ENCODE results near the gene NCAM1. TPM values are rescaled to one million over a fixed set of nuclear protein-coding genes. Genes with fewer than 3 reads are reported as not detected.

NCAM1 gene
- total and polyA plus RNA-seq, 2 of the 13 experiments (the other 11 are each of a cell fraction or from before 2014, with no cell fraction given): 0.05 TPM; not detected in 1

DNA sequence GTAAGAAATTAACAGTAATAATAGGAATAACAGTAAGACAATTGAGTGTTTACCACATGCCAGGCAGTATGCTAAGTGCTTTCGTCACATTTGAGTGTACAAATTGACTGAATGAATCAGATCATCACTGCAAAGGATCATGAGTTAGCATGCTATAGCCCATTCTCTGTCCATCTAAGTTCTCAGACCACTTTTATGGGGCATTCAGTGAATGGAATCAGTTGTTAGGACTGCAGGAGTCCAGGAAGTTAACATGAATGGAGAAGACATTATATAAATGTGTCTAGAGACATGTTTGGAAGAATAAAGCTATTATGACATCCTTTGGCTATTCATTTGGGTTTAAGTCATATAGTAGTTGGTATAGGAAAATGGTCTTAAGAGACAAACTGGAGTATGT lies 59.9 kb downstream of the NCAM1 start:
- no TSS peak for BruUV-seq (replicated peaks)
- FAIRE-seq: no peak

GRCh38 chr11:113022262-113022661 lies 61.0 kb downstream of the NCAM1 start:
- FAIRE-seq: no peak

More for the DNA sequence above, 59.9 kb downstream of the NCAM1 start:
- no peak for TF ChIP-seq ZNF552 (CRISPR knock-in tag; IDR thresholded peaks at IDR 0.05; ENCODE audit: borderline replicate concordance)
- TF ChIP-seq, protein P1, sequence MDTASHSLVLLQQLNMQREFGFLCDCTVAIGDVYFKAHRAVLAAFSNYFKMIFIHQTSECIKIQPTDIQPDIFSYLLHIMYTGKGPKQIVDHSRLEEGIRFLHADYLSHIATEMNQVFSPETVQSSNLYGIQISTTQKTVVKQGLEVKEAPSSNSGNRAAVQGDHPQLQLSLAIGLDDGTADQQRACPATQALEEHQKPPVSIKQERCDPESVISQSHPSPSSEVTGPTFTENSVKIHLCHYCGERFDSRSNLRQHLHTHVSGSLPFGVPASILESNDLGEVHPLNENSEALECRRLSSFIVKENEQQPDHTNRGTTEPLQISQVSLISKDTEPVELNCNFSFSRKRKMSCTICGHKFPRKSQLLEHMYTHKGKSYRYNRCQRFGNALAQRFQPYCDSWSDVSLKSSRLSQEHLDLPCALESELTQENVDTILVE (CRISPR knock-in tag; IDR thresholded peaks at IDR 0.05): no peak
- TF ChIP-seq TSC22D2 (CRISPR knock-in tag; IDR thresholded peaks at IDR 0.05; ENCODE audit: borderline replicate concordance): no peak
- 18% methylated on average over 1 of the region's 1 CpG for WGBS (ENCODE audit: low lambda C conversion rate)
- Histone ChIP-seq H3K9ac (ENCODE audit: insufficient read depth, low read depth, low read length) (no peak overlapping the region), H3K4me1 (ENCODE audit: insufficient read depth, low read length) (no peaks in the 10 kb centered on the region), H3K27me3 (ENCODE audit: control insufficient read depth in 1 of 2, insufficient read depth in 2 of 2, low read length in 2 of 2) (0 out of 5 replicates have a peak, but pooled peaks cover 0 to 3% of the 10 kb centered on the region in 2 experiments), H2AFZ (ENCODE audit: low read length) (no peak overlapping the region), H3K27ac (ENCODE audit: extremely low read length, insufficient read depth, low read length) (no peak overlapping the region), H3K79me2 (ENCODE audit: insufficient read depth, low read length) (no peaks in the 10 kb centered on the region), H4K20me1 (ENCODE audit: insufficient read depth, low read length) (no peaks in the 10 kb centered on the region; the same call in 1 of the 2 replicates), H3K36me3 (replicated peaks in 1 of 2; ENCODE audit: control insufficient read depth in 1 of 2, insufficient read depth in 2 of 2, low read length in 2 of 2) (no peaks in the 10 kb centered on the region), H3K9me3 (ENCODE audit: low read length) (no peaks in the 10 kb centered on the region), H3K4me2 (ENCODE audit: low read depth, low read length) (no peak overlapping the region), H3K4me3 (replicated peaks in 1 of 3; ENCODE audit: insufficient read depth in 1 of 3, low read depth in 2 of 3, low read length in 3 of 3) (no peak overlapping the region)
- in situ Hi-C loops (cut with HindIII; ENCODE audit: extremely low pct_ligation_motif_present, low pct_unique_long_range_greater_than_20kb): no loop called here
- ChIA-PET POLR2A (no interaction called here), CTCF (ENCODE audit: low intra/inter-chr PET ratio, low total read pairs) (no interaction called here)
- ATAC-seq (no peak), DNase-seq (ENCODE audit: low spot score) (no peak)
- intact Hi-C loops (cut with micrococcal nuclease; ENCODE audit: unreplicated experiment): no loop called here

More at GRCh38 chr11:113022262-113022661, 61.0 kb downstream of the NCAM1 start:
- Histone ChIP-seq H3K4me1 (ENCODE audit: insufficient read depth, low read length) (no peaks in the 10 kb centered on the region), H3K4me3 (replicated peaks in 1 of 3; ENCODE audit: insufficient read depth in 1 of 3, low read depth in 2 of 3, low read length in 3 of 3) (no peak overlapping the region), H3K27ac (ENCODE audit: extremely low read length, insufficient read depth, low read length) (no peak overlapping the region), H4K20me1 (ENCODE audit: insufficient read depth, low read length) (no peaks in the 10 kb centered on the region; the same call in 1 of the 2 replicates), H3K4me2 (ENCODE audit: low read depth, low read length) (no peak overlapping the region), H3K9me3 (ENCODE audit: low read length) (no peaks in the 10 kb centered on the region), H3K27me3 (ENCODE audit: control insufficient read depth in 1 of 2, insufficient read depth in 2 of 2, low read length in 2 of 2) (0 out of 5 replicates have a peak, but pooled peaks cover 0 to 3% of the 10 kb centered on the region in 2 experiments), H3K79me2 (ENCODE audit: insufficient read depth, low read length) (no peaks in the 10 kb centered on the region), H3K36me3 (replicated peaks in 1 of 2; ENCODE audit: control insufficient read depth in 1 of 2, insufficient read depth in 2 of 2, low read length in 2 of 2) (no peaks in the 10 kb centered on the region), H2AFZ (ENCODE audit: low read length) (no peak overlapping the region), H3K9ac (ENCODE audit: insufficient read depth, low read depth, low read length) (no peak overlapping the region)
- in situ Hi-C loops (cut with HindIII; ENCODE audit: extremely low pct_ligation_motif_present, low pct_unique_long_range_greater_than_20kb) (no loop called here), intact Hi-C loops (cut with micrococcal nuclease; ENCODE audit: unreplicated experiment) (no loop called here)
- ChIA-PET CTCF (ENCODE audit: low intra/inter-chr PET ratio, low total read pairs) (no interaction called here), POLR2A (no interaction called here)
- ATAC-seq (no peak), DNase-seq (ENCODE audit: low spot score) (no peak)
- BruUV-seq (replicated peaks): no TSS peak
- 59% methylated on average over 2 of the region's 2 CpGs for WGBS (ENCODE audit: low lambda C conversion rate)
- peak; percentile 80 for TF ChIP-seq CEBPB (IDR thresholded peaks at IDR 0.05; ENCODE audit: borderline replicate concordance, low read depth, low read length)
- TF ChIP-seq, protein P2, sequence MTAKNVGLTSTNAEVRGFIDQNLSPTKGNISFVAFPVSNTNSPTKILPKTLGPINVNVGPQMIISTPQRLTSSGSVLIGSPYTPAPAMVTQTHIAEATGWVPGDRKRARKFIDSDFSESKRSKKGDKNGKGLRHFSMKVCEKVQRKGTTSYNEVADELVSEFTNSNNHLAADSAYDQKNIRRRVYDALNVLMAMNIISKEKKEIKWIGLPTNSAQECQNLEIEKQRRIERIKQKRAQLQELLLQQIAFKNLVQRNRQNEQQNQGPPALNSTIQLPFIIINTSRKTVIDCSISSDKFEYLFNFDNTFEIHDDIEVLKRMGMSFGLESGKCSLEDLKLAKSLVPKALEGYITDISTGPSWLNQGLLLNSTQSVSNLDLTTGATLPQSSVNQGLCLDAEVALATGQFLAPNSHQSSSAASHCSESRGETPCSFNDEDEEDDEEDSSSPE (CRISPR knock-in tag; IDR thresholded peaks at IDR 0.05): no peak
